Right lobe of liver (tissue), 4 donors: ENCODE data around the gene TENM4.

Experiments
- POLR2A ChIP-seq: fragments of 450-650 bp; IDR thresholded peaks from one replicate; pipeline ENCODE4 v1.6.1; 2017; ENCODE audit warnings: antibody characterized with exemption, mild to moderate bottlenecking
- TF ChIP-seq, protein P1 (sequence below), 4 donors: fragments of 200-600 bp in 3 of 4; fragments of 450-650 bp in 1 of 4; IDR thresholded peaks; one replicate each; pipeline versions ENCODE4 v1.5.1 to v1.8.0; 2016 to 2022; ENCODE audit warnings: antibody characterized with exemption in 4 of 4, mild to moderate bottlenecking in 2 of 4
- donor health status: DM: no; HTN: no; CAD: no.
- donor health status: DM: no; HTN: no; CAD: no.
- donor health status: DM: no; HTN: yes; CAD: no.

DNA sequence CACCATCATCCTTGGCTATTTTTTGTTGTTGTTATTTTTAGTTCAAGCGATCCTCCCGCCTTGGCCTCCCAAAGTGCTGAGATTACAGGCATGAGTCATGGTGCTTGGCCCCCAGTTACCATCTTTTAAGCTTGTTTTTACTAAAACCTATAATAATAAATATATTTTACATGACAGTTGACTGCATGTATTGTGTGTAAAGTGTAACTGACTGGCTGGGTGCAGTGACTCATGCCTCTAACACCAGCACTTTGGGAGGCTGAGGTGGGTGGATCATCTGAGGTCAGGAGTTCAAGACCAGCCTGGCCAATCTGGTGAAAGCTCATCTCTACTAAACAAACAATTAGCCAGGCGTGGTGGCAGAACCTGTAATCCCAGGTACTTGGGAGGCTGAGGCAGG is 386.2 kb downstream of the TENM4 start:
- TF ChIP-seq, protein P1, sequence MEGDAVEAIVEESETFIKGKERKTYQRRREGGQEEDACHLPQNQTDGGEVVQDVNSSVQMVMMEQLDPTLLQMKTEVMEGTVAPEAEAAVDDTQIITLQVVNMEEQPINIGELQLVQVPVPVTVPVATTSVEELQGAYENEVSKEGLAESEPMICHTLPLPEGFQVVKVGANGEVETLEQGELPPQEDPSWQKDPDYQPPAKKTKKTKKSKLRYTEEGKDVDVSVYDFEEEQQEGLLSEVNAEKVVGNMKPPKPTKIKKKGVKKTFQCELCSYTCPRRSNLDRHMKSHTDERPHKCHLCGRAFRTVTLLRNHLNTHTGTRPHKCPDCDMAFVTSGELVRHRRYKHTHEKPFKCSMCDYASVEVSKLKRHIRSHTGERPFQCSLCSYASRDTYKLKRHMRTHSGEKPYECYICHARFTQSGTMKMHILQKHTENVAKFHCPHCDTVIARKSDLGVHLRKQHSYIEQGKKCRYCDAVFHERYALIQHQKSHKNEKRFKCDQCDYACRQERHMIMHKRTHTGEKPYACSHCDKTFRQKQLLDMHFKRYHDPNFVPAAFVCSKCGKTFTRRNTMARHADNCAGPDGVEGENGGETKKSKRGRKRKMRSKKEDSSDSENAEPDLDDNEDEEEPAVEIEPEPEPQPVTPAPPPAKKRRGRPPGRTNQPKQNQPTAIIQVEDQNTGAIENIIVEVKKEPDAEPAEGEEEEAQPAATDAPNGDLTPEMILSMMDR (IDR thresholded peaks at IDR 0.05) = no peak
- no peak for TF ChIP-seq POLR2A
